H1 (cell line): ENCODE results near the gene ZNF530. TPM values are rescaled to one million over a fixed set of nuclear protein-coding genes. Genes with fewer than 3 reads are reported as not detected.

Experiments used
- POLR2AphosphoS5 ChIP-seq: IDR thresholded peaks from 2 replicates; pipeline ENCODE4 v1.6.1; 2011; ENCODE audit warnings: low read depth, low read length
- TAF7 ChIP-seq: optimal IDR thresholded peaks from 2 replicates; pipeline ENCODE3; 2011; ENCODE audit warnings: low read depth, mild to moderate bottlenecking, inconsistent platforms, low read length, moderate library complexity, borderline replicate concordance
- ZNF274 ChIP-seq: IDR thresholded peaks from 2 replicates; pipeline ENCODE4 v1.7.0; 2012; ENCODE audit warnings: low read length, borderline replicate concordance; ENCODE audit errors: extremely low read depth
- polyA plus RNA-seq, 7 experiments: library from polyadenylated mRNA; depleted of rRNA in 3 of 7; stranded (reverse) in 5 of 7; unstranded in 2 of 7; fragments of >200 nt in 5 of 7; fragments of 200-250 nt in 2 of 7; gene quantifications; 1 replicate in 5 of 7; 2 replicates in 1 of 7; 4 replicates in 1 of 7; pipeline versions ENCODE4 v1.2.1 to v1.2.3, GENCODE V29; 2011 to 2013; ENCODE audit warnings: missing spikeins in 2 of 7, mixed read lengths in 2 of 7
- total RNA-seq: library from RNA; stranded (reverse); fragmentation: NEBNext Ultra II Directional; extraction: Animal tissue kit (Norgen Biotek cat#: 25700); gene quantifications from 2 replicates; pipeline ENCODE4 v1.2.1, GENCODE V29; 2021
- TF ChIP-seq, protein P1 (sequence below): fragments of 300-600 bp; sonication (generic); IDR thresholded peaks from 2 replicates; pipeline ENCODE4 v1.7.1; 2012; ENCODE audit warnings: low read length, moderate library complexity, mild to moderate bottlenecking, inconsistent platforms; ENCODE audit not compliant: insufficient replicate concordance

ZNF530 gene
- total and polyA plus RNA-seq, 2 of the 8 experiments (the other 6 are each of a cell fraction or from before 2014, with no cell fraction given), result 4.2 to 9.3 TPM

DNA sequence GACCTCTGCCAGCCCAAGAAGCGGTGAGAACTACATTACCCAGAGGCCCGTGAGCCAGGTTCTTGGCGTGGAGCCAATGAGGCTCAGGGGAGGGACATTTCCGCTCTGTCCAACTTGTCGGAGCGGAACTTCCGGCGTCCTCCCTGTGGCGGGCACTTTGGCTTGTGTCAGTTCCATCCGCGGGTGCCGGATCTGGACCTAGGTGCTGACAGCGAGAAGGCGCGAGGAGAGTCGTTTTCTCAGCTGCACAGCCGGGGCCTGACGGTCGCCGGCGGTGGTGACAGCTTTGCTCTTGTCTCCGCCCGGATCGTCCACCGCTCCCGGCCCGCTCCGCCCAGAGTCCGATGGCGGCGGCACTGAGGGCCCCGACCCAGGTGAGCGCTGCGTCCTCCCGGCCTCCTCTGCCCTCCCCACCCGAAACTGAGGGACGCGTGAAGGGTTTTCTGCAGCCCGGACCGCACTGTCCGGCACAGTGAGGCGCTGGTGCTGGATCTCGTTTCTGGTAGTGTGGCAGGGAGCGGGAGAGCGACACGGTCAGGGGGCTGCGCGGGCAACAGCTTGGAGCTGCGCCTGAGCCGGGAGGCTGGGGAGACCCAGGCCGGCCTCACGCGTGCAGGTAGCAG lies at the start of gene ZNF530 (continued):
- no peak for TF ChIP-seq TAF7
- TF ChIP-seq ZNF274, result no peak
- TF ChIP-seq, protein P1, sequence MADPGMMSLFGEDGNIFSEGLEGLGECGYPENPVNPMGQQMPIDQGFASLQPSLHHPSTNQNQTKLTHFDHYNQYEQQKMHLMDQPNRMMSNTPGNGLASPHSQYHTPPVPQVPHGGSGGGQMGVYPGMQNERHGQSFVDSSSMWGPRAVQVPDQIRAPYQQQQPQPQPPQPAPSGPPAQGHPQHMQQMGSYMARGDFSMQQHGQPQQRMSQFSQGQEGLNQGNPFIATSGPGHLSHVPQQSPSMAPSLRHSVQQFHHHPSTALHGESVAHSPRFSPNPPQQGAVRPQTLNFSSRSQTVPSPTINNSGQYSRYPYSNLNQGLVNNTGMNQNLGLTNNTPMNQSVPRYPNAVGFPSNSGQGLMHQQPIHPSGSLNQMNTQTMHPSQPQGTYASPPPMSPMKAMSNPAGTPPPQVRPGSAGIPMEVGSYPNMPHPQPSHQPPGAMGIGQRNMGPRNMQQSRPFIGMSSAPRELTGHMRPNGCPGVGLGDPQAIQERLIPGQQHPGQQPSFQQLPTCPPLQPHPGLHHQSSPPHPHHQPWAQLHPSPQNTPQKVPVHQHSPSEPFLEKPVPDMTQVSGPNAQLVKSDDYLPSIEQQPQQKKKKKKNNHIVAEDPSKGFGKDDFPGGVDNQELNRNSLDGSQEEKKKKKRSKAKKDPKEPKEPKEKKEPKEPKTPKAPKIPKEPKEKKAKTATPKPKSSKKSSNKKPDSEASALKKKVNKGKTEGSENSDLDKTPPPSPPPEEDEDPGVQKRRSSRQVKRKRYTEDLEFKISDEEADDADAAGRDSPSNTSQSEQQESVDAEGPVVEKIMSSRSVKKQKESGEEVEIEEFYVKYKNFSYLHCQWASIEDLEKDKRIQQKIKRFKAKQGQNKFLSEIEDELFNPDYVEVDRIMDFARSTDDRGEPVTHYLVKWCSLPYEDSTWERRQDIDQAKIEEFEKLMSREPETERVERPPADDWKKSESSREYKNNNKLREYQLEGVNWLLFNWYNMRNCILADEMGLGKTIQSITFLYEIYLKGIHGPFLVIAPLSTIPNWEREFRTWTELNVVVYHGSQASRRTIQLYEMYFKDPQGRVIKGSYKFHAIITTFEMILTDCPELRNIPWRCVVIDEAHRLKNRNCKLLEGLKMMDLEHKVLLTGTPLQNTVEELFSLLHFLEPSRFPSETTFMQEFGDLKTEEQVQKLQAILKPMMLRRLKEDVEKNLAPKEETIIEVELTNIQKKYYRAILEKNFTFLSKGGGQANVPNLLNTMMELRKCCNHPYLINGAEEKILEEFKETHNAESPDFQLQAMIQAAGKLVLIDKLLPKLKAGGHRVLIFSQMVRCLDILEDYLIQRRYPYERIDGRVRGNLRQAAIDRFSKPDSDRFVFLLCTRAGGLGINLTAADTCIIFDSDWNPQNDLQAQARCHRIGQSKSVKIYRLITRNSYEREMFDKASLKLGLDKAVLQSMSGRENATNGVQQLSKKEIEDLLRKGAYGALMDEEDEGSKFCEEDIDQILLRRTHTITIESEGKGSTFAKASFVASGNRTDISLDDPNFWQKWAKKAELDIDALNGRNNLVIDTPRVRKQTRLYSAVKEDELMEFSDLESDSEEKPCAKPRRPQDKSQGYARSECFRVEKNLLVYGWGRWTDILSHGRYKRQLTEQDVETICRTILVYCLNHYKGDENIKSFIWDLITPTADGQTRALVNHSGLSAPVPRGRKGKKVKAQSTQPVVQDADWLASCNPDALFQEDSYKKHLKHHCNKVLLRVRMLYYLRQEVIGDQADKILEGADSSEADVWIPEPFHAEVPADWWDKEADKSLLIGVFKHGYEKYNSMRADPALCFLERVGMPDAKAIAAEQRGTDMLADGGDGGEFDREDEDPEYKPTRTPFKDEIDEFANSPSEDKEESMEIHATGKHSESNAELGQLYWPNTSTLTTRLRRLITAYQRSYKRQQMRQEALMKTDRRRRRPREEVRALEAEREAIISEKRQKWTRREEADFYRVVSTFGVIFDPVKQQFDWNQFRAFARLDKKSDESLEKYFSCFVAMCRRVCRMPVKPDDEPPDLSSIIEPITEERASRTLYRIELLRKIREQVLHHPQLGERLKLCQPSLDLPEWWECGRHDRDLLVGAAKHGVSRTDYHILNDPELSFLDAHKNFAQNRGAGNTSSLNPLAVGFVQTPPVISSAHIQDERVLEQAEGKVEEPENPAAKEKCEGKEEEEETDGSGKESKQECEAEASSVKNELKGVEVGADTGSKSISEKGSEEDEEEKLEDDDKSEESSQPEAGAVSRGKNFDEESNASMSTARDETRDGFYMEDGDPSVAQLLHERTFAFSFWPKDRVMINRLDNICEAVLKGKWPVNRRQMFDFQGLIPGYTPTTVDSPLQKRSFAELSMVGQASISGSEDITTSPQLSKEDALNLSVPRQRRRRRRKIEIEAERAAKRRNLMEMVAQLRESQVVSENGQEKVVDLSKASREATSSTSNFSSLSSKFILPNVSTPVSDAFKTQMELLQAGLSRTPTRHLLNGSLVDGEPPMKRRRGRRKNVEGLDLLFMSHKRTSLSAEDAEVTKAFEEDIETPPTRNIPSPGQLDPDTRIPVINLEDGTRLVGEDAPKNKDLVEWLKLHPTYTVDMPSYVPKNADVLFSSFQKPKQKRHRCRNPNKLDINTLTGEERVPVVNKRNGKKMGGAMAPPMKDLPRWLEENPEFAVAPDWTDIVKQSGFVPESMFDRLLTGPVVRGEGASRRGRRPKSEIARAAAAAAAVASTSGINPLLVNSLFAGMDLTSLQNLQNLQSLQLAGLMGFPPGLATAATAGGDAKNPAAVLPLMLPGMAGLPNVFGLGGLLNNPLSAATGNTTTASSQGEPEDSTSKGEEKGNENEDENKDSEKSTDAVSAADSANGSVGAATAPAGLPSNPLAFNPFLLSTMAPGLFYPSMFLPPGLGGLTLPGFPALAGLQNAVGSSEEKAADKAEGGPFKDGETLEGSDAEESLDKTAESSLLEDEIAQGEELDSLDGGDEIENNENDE, result no peak
- TF ChIP-seq POLR2AphosphoS5, result no peak
